Karpas-422 (cell line): ENCODE data around the gene EPS8L2. TPM values are rescaled to one million over a fixed set of nuclear protein-coding genes. Genes with fewer than 3 reads are reported as not detected.

ENCODE experiments used
- DNase-seq: peaks from one replicate; pipeline ENCODE4 v3.0.0-alpha.2; 2015
- H2AFZ ChIP-seq: fragments of 200-600 bp; sonication (generic); 2 replicates; pipeline ENCODE4 v1.6.1; 2014; ENCODE audit warnings: antibody characterized with exemption, low read length, mixed read lengths
- H3K27ac ChIP-seq: fragments of 200-600 bp; sonication (generic); 2 replicates; pipeline ENCODE4 v1.5.1; 2014; ENCODE audit warnings: mild to moderate bottlenecking, low read length, moderate library complexity
- H3K27me3 ChIP-seq: fragments of 200-600 bp; sonication (generic); 2 replicates; pipeline ENCODE4 v1.6.1; 2014; ENCODE audit warnings: low read length, mixed read lengths
- H3K36me3 ChIP-seq: fragments of 200-600 bp; sonication (generic); 2 replicates; pipeline ENCODE4 v1.6.1; 2014; ENCODE audit warnings: low read length, mixed read lengths; ENCODE audit not compliant: insufficient read depth
- H3K4me1 ChIP-seq: fragments of 200-600 bp; sonication (generic); 2 replicates; pipeline ENCODE4 v1.6.1; 2014; ENCODE audit warnings: mild to moderate bottlenecking, low read length, mixed read lengths
- H3K4me2 ChIP-seq: fragments of 200-600 bp; sonication (generic); 2 replicates; pipeline ENCODE4 v1.6.1; 2014; ENCODE audit warnings: low read length, low read depth, mild to moderate bottlenecking; ENCODE audit not compliant: poor library complexity, severe bottlenecking
- H3K4me3 ChIP-seq: fragments of 200-600 bp; sonication (generic); 2 replicates; pipeline ENCODE4 v1.5.1; 2014; ENCODE audit warnings: mild to moderate bottlenecking, antibody characterized with exemption, low read length, mixed read lengths
- H3K79me2 ChIP-seq: fragments of 200-600 bp; sonication (generic); 2 replicates; pipeline ENCODE4 v1.6.1; 2014; ENCODE audit warnings: mild to moderate bottlenecking, low read length, mixed read lengths
- H3K9ac ChIP-seq: fragments of 200-600 bp; sonication (generic); 2 replicates; pipeline ENCODE4 v1.6.0; 2014; ENCODE audit warnings: low read length
- H3K9me2 ChIP-seq: fragments of 200-600 bp; sonication (generic), shearing (Covaris generic); replicated peaks from 2 replicates; pipeline ENCODE4 v1.6.0; 2014; ENCODE audit warnings: mild to moderate bottlenecking, low read length, moderate library complexity; ENCODE audit not compliant: insufficient read depth
- H3K9me3 ChIP-seq: fragments of 300-700, 200-600 bp; sonication (generic); 2 replicates; pipeline ENCODE4 v1.6.1; 2014; ENCODE audit warnings: low read length, mixed read lengths
- H4K20me1 ChIP-seq: fragments of 200-600 bp; sonication (generic); 2 replicates; pipeline ENCODE4 v1.6.1; 2014; ENCODE audit warnings: mild to moderate bottlenecking, antibody characterized with exemption, low read length, low read depth; ENCODE audit not compliant: insufficient read depth
- total RNA-seq: library from RNA; depleted of rRNA; stranded (reverse); fragments of >200 nt; shearing (Covaris generic); gene quantifications from 2 replicates; pipeline ENCODE4 v1.2.3, GENCODE V29; 2014; ENCODE audit warnings: low replicate concordance; rRNA removed

The EPS8L2 gene
- total RNA-seq, 1 experiment from 2014 or later: 2.3 TPM

DNA sequence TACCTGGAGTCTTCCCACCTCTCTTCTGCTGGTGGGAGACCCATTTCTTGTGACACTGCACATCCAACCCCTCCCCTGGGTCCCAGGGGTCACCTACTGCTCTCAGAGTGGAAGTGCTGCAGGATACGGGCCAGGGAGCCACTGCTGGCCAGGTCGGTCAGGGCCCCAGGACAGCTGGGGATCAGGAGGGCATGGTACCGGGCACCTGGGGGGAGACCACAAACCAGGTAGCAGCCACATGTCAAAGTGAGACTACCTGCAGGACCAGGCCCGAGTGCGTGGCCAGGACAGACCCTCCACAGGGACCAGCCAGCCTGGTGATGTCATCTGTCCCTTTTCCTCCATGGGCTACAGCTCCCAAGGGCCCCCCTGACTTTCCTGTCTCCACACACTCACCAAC, 67.4 kb downstream of the EPS8L2 start:
- Histone ChIP-seq H3K27ac (no peak overlapping the region), H3K79me2 (peaks cover 51% of the 10 kb centered on the region), H3K9me3 (no peaks in the 10 kb centered on the region), H2AFZ (no peak overlapping the region), H3K36me3 (peaks cover 14% of the 10 kb centered on the region), H3K4me2 (no peak overlapping the region), H3K9ac (no peak overlapping the region), H3K4me1 (peaks cover 16% of the 10 kb centered on the region), H3K9me2 (no peaks in the 10 kb centered on the region), H4K20me1 (peaks cover 43% of the 10 kb centered on the region), H3K4me3 (no peak overlapping the region), H3K27me3 (no peaks in the 10 kb centered on the region)
- DNase-seq: no peak

DNA sequence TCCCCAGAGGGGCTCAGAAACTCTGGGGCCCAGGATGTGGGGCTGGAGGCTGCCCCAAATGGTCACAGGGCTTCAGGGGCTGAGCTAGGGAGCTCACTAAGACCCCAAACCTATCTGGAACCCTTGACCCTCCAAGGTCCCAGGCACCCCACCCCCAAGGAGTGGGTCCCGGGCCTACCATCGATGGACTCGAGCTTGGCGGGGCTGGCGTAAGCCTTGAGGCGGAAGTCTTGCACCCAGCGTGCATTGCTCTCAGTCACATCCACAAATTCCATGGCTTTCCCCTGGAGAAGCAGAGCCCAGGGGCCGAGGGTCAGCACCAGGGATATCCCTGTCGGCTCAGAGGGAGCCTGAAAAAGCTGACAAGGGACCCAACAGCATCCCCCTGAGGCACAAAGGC, 67.8 kb downstream of the EPS8L2 start:
- Histone ChIP-seq H4K20me1 (peaks cover 44% of the 10 kb centered on the region), H3K9me3 (no peaks in the 10 kb centered on the region), H3K79me2 (peaks cover 55% of the 10 kb centered on the region)

DNA sequence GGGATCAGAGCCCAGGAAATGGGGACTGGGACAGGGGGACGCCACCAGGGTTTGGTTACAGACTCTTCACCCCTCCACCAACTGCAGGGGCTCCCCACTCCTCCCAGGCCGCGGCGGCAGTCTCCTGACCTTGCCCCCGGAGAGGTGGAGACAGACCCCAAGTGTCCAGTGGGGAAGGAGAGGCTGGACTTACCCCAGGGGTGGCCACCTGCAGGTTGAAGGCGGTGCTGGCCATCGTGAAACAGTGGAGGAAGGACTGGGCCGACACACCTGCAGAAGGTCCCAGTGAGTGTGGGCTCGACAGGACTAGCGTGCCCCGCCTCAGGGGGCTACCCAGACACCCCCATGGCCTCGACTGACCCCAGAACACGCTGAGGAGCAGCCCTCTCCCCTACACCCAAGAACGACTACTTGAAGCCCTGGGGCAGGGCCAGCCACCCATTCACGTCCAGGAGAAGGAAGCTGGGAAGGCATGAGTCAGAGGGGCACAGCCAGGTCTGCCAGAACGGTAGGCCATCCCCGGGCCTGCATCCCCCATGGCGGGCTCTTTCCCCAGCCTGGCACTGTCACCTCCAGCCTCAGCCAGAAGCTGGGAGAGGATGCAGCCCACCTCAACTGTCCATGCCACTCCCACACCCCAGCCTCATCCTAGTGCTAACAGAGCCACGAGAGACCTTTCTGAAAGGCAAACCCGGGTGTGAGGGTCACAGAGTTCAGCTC, 69.0 kb downstream of the EPS8L2 start:
- Histone ChIP-seq H3K9me2 (no peaks in the 10 kb centered on the region), H3K9me3 (no peaks in the 10 kb centered on the region), H3K79me2 (peaks cover 64% of the 10 kb centered on the region), H4K20me1 (peaks cover 51% of the 10 kb centered on the region), H2AFZ (no peak overlapping the region), H3K4me2 (peak overlapping the region; percentile 96), H3K27me3 (no peaks in the 10 kb centered on the region), H3K36me3 (peaks cover 17% of the 10 kb centered on the region), H3K27ac (no peak overlapping the region), H3K4me1 (peaks cover 30% of the 10 kb centered on the region), H3K9ac (peak overlapping the region; percentile 96; the same call in 1 of the 2 replicates), H3K4me3 (no peak overlapping the region)
- DNase-seq: no peak

More for the DNA sequence above, 67.8 kb downstream of the EPS8L2 start:
- Histone ChIP-seq H3K36me3 (peaks cover 14% of the 10 kb centered on the region), H2AFZ (no peak overlapping the region), H3K27me3 (no peaks in the 10 kb centered on the region), H3K4me3 (no peak overlapping the region), H3K27ac (no peak overlapping the region), H3K4me1 (peaks cover 20% of the 10 kb centered on the region), H3K9me2 (no peaks in the 10 kb centered on the region), H3K9ac (no peak overlapping the region), H3K4me2 (no peak overlapping the region)
- DNase-seq: no peak

DNA sequence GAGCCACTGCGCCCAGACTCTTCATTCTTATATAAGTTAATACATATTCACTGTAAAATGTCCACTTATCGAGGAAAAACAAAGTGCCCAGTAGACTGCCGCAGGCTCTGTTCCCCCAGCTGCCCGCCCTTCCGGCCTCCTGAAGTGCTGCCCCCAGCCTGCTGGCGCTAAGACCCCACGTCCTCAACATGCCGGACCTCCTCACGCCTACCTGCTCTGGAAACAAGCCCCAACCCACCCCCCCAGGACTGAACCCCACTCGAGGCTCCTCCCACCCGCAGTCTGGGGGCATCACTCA, 70.2 kb downstream of the EPS8L2 start:
- Histone ChIP-seq H3K4me2 (peak overlapping the region; percentile 96), H2AFZ (no peak overlapping the region), H3K9me2 (no peaks in the 10 kb centered on the region), H3K9me3 (no peaks in the 10 kb centered on the region), H3K79me2 (peaks cover 67% of the 10 kb centered on the region), H3K36me3 (peaks cover 10% of the 10 kb centered on the region; the same call in 1 of the 2 replicates), H3K27ac (peak overlapping the region; percentile 70), H4K20me1 (peaks cover 46% of the 10 kb centered on the region), H3K9ac (peak overlapping the region; percentile 96), H3K4me3 (peak overlapping the region; percentile 94), H3K4me1 (peaks cover 35% of the 10 kb centered on the region), H3K27me3 (no peaks in the 10 kb centered on the region)
- DNase-seq: no peak

DNA sequence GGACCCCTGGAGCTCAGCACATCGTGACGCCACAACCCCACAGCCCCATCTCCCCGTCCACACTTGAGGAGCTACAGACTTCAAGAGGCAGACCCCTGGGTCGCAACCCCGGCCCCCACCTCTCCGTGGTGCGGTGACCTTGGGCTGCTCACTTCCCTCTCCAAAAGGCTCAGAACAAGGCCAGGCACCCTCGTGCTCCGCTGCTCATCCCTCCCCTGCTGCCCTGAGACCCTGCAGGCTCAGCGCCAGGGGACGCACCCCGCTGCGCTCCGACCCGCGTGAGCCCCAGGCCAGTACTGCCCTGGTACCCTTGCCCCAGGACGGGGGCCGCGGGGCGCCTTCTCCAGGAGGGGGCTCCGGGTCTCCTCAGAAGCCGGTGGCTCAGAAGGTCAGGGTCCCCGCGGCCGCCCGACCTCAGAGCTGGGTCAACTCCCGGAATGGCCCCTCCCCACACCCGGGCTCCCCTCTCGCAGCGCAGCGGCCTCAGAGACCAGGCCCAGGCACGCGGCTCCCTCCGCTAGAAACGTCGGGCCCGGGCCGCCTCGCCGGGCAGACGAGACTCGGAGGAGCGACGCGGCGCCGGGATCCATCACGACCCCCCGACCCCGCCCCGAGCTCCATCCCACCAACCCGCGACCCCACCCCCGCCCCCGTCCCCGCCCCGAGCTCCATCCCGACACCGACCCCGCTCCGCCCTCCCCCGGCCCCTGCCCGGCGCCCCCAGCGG, 70.7 kb downstream of the EPS8L2 start:
- H3K9ac ChIP-seq: peak overlapping the region; percentile 96
- H3K4me2 ChIP-seq: peak overlapping the region; percentile 97
- no peaks in the 10 kb centered on the region for H3K9me3 ChIP-seq
- H3K27me3 ChIP-seq: no peaks in the 10 kb centered on the region
- peaks cover 35% of the 10 kb centered on the region for H3K4me1 ChIP-seq
- no peak overlapping the region for H2AFZ ChIP-seq
- peaks cover 10% of the 10 kb centered on the region; the same call in 1 of the 2 replicates for H3K36me3 ChIP-seq
- H3K27ac ChIP-seq: peak overlapping the region; percentile 86
- H3K9me2 ChIP-seq: no peaks in the 10 kb centered on the region
- peak overlapping the region; percentile 94 for H3K4me3 ChIP-seq
- DNase-seq: peak; percentile 81
- H4K20me1 ChIP-seq: peaks cover 42% of the 10 kb centered on the region
- H3K79me2 ChIP-seq: peaks cover 67% of the 10 kb centered on the region

Other genes with a start within 250 kb of the EPS8L2 start
- 59.4 and 107 TPM in 2 replicates for gene RNH1, start 199.0 kb upstream of the EPS8L2 start, total RNA-seq
- gene HRAS, start 170.7 kb upstream of the EPS8L2 start, total RNA-seq: 8.5 and 53.1 TPM in 2 replicates
- gene LRRC56, start 168.7 kb upstream of the EPS8L2 start, total RNA-seq: 0.37 and 4.6 TPM in 2 replicates
- 6.2 and 14.3 TPM in 2 replicates for gene LMNTD2, start 145.5 kb upstream of the EPS8L2 start, total RNA-seq
- 13.8 and 29.1 TPM in 2 replicates for gene RASSF7, start 145.3 kb upstream of the EPS8L2 start, total RNA-seq
- gene PHRF1, start 129.8 kb upstream of the EPS8L2 start, total RNA-seq: 8.7 and 20.9 TPM in 2 replicates
- gene IRF7, start 90.3 kb upstream of the EPS8L2 start, total RNA-seq: 34.6 and 53.5 TPM in 2 replicates
- 0.04 TPM in 1 of 2 replicates, not detected in the other for gene CDHR5, start 81.3 kb upstream of the EPS8L2 start, total RNA-seq
- gene SCT, start 79.0 kb upstream of the EPS8L2 start, total RNA-seq: not detected in 2 replicates
- gene DRD4, start 69.0 kb upstream of the EPS8L2 start, total RNA-seq: not detected in 2 replicates
- gene DEAF1, start 11.0 kb upstream of the EPS8L2 start, total RNA-seq: 35.9 and 57.3 TPM in 2 replicates
- gene TMEM80, start 10.4 kb upstream of the EPS8L2 start, total RNA-seq: 25.4 and 32.8 TPM in 2 replicates
- 127 and 177 TPM in 2 replicates for gene TALDO1, start 41.2 kb downstream of the EPS8L2 start, total RNA-seq
- 43.6 and 61.0 TPM in 2 replicates for gene GATD1, start 71.3 kb downstream of the EPS8L2 start, total RNA-seq
- gene CEND1, start 83.9 kb downstream of the EPS8L2 start, total RNA-seq: 19.8 and 50.0 TPM in 2 replicates
- 9.3 and 23.4 TPM in 2 replicates for gene SLC25A22, start 92.0 kb downstream of the EPS8L2 start, total RNA-seq
- 26.2 and 26.6 TPM in 2 replicates for gene PIDD1, start 99.0 kb downstream of the EPS8L2 start, total RNA-seq
- 774 and 1,042 TPM in 2 replicates for gene RPLP2, start 103.7 kb downstream of the EPS8L2 start, total RNA-seq
- gene PNPLA2, start 112.7 kb downstream of the EPS8L2 start, total RNA-seq: 32.5 and 35.8 TPM in 2 replicates
- gene CRACR2B, start 121.7 kb downstream of the EPS8L2 start, total RNA-seq: 0.48 and 1.5 TPM in 2 replicates
- 8.4 and 10.5 TPM in 2 replicates for gene CD151, start 126.7 kb downstream of the EPS8L2 start, total RNA-seq
- 113 and 203 TPM in 2 replicates for gene POLR2L, start 136.3 kb downstream of the EPS8L2 start, total RNA-seq
- 4.0 TPM in 1 of 2 replicates, not detected in the other for gene TSPAN4, start 136.6 kb downstream of the EPS8L2 start, total RNA-seq
- 32.8 and 43.7 TPM in 2 replicates for gene CHID1, start 204.6 kb downstream of the EPS8L2 start, total RNA-seq
- gene AP2A2, start 219.6 kb downstream of the EPS8L2 start, total RNA-seq: 20.0 and 34.6 TPM in 2 replicates